Small intestine (tissue), 7 donors: ENCODE results near the gene GNG13. TPM values are rescaled to one million over a fixed set of nuclear protein-coding genes. Genes with fewer than 3 reads are reported as not detected.

Experiments used
- DNase-seq, 2 donors: peaks; one replicate each; pipeline versions ENCODE4 v3.0.0 to v3.0.0-alpha.2; 2013
- FAIRE-seq: peaks from 2 replicates; lab custom pipeline; 2012; peaks lifted over from hg19 to GRCh38; lab: Jason Lieb, UNC
- H3K27ac ChIP-seq, 3 donors: one replicate each; pipeline ENCODE4 v1.5.1; 2013; ENCODE audit warnings: low read length in 2 of 3, mild to moderate bottlenecking in 2 of 3, control low read depth in 1 of 3, inconsistent platforms in 1 of 3, low read depth in 1 of 3, moderate library complexity in 1 of 3
- H3K27me3 ChIP-seq, 3 donors: one replicate each; pipeline ENCODE4 v1.6.1; 2013; ENCODE audit warnings: low read length in 3 of 3, inconsistent platforms in 1 of 3; ENCODE audit not compliant: control insufficient read depth in 3 of 3, insufficient read depth in 3 of 3
- H3K36me3 ChIP-seq, 3 donors: one replicate each; pipeline ENCODE4 v1.6.1; 2013; ENCODE audit warnings: low read length in 3 of 3, inconsistent platforms in 1 of 3, low read depth in 1 of 3, mild to moderate bottlenecking in 1 of 3, moderate library complexity in 1 of 3; ENCODE audit not compliant: control insufficient read depth in 3 of 3, insufficient read depth in 2 of 3
- H3K4me1 ChIP-seq, 3 donors: one replicate each; pipeline ENCODE4 v1.6.1; 2013; ENCODE audit warnings: low read length in 2 of 3, inconsistent platforms in 1 of 3, low read depth in 1 of 3, mild to moderate bottlenecking in 1 of 3, moderate library complexity in 1 of 3; ENCODE audit not compliant: control insufficient read depth in 3 of 3, insufficient read depth in 2 of 3
- H3K4me3 ChIP-seq, 3 donors: one replicate each; pipeline ENCODE4 v1.5.1; 2013; ENCODE audit warnings: low read length in 3 of 3, control low read depth in 1 of 3, inconsistent platforms in 1 of 3, low read depth in 1 of 3, mild to moderate bottlenecking in 1 of 3, moderate library complexity in 1 of 3
- H3K9me3 ChIP-seq, 2 donors: one replicate each; pipeline ENCODE4 v1.6.1; 2013; ENCODE audit warnings: low read depth in 1 of 2, low read length in 1 of 2; ENCODE audit not compliant: control insufficient read depth in 2 of 2, insufficient read depth in 1 of 2
- WGBS, 3 donors: extraction: QIAGEN DNeasy Blood & Tissue Kit; methylation state at CpG; one replicate each; pipeline ENCODE4 v1.1.7; 2013; 5-methylcytosine and 5-hydroxymethylcytosine counted together
- polyA plus RNA-seq, 4 donors: library from polyadenylated mRNA; stranded (reverse) in 3 of 4; unstranded in 1 of 4; fragments of 200-250 nt in 3 of 4; fragments of 120-200 nt in 1 of 4; gene quantifications; one replicate each; pipeline versions ENCODE4 v1.2.1 to v1.2.3, GENCODE V29; 2013
- donor health status: healthy with polysubstance abuse.
- donor health status: control.
- donor health status: control.
- donor health status: Bipolar disorder and iron deficiency.
- donor health status: healthy.

GNG13 gene
- polyA plus RNA-seq, 4 donors = 0.73 to 3.0 (median 1.9) TPM

- no peak for FAIRE-seq
Observed at GRCh38 chr16:828891-829290, 28.4 kb upstream of the GNG13 start.

GRCh38 chr16:827513-827912 is 27.0 kb upstream of the GNG13 start:
- H3K4me1 ChIP-seq = peaks cover 0 to 14% (median 0%) of the 10 kb centered on the region in 3 donors
- H3K27me3 ChIP-seq = peaks cover 0 to 2% (median 0%) of the 10 kb centered on the region in 3 donors
- FAIRE-seq = no peak
- H3K36me3 ChIP-seq = no peaks in the 10 kb centered on the region
- H3K4me3 ChIP-seq = no peak overlapping the region
- WGBS, 3 donors = 84 to 92% (median 89%) methylated on average over 24 of the region's 24 CpGs
- DNase-seq = no peak
- H3K27ac ChIP-seq = no peak overlapping the region
- no peaks in the 10 kb centered on the region for H3K9me3 ChIP-seq

More at GRCh38 chr16:828891-829290, 28.4 kb upstream of the GNG13 start:
- Histone ChIP-seq H3K4me3 (no peak overlapping the region), H3K27ac (no peak overlapping the region), H3K4me1 (peaks cover 0 to 20% (median 0%) of the 10 kb centered on the region in 3 donors), H3K36me3 (no peaks in the 10 kb centered on the region), H3K27me3 (peaks cover 0 to 2% (median 0%) of the 10 kb centered on the region in 3 donors), H3K9me3 (no peaks in the 10 kb centered on the region)
- WGBS, 3 donors = 63 to 81% (median 74%) methylated on average over 17 of the region's 17 CpGs
- DNase-seq = no peak

- DNase-seq (no peak), FAIRE-seq (no peak)
- H3K9me3 ChIP-seq = no peaks in the 10 kb centered on the region
- H3K4me1 ChIP-seq = no peaks in the 10 kb centered on the region
- WGBS, 3 donors = 54 to 61% (median 55%) methylated on average over 36 of the region's 36 CpGs
- no peak overlapping the region for H3K27ac ChIP-seq
- peaks cover 0 to 2% (median 0%) of the 10 kb centered on the region in 3 donors for H3K27me3 ChIP-seq
- no peak overlapping the region for H3K4me3 ChIP-seq
- no peaks in the 10 kb centered on the region for H3K36me3 ChIP-seq
Observed at GRCh38 chr16:825341-826061, 25.0 kb upstream of the GNG13 start.

GRCh38 chr16:824601-825000 is 24.1 kb upstream of the GNG13 start:
- no peaks in the 10 kb centered on the region for H3K4me1 ChIP-seq
- no peak for FAIRE-seq
- WGBS, 3 donors = 84 to 88% (median 86%) methylated on average over 15 to 25 of the region's 25 CpGs
- H3K9me3 ChIP-seq = no peaks in the 10 kb centered on the region
- DNase-seq = no peak
- H3K4me3 ChIP-seq = no peak overlapping the region
- no peaks in the 10 kb centered on the region for H3K36me3 ChIP-seq
- peaks cover 0 to 2% (median 1%) of the 10 kb centered on the region in 3 donors for H3K27me3 ChIP-seq
- no peak overlapping the region for H3K27ac ChIP-seq

DNA sequence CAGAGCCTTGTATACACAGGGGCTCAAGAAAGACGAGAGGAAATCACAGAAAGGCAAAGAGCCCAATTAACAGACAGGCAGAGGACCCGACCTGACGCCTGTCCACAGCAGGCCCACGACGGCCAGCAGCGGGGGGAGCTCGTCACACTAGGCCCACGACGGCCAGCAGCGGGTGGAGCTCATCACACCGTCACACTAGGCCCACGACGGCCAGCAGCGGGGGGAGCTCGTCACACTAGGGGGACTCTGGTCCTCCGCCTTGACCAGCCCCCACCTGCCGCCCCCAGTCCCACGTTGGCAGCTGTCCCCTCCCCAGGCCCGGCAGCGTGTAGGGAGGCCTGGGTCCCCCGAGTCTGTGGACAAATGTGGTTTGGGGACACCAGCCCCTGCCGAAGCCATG is 23.7 kb upstream of the GNG13 start:
- Histone ChIP-seq H3K27ac (no peak overlapping the region), H3K36me3 (no peaks in the 10 kb centered on the region), H3K4me1 (no peaks in the 10 kb centered on the region), H3K9me3 (no peaks in the 10 kb centered on the region), H3K4me3 (no peak overlapping the region), H3K27me3 (peaks cover 0 to 3% (median 2%) of the 10 kb centered on the region in 3 donors)
- DNase-seq = no peak
- 85 to 87% (median 86%) methylated on average over 21 to 22 of the region's 22 CpGs for WGBS, 3 donors
- no peak for FAIRE-seq

DNA sequence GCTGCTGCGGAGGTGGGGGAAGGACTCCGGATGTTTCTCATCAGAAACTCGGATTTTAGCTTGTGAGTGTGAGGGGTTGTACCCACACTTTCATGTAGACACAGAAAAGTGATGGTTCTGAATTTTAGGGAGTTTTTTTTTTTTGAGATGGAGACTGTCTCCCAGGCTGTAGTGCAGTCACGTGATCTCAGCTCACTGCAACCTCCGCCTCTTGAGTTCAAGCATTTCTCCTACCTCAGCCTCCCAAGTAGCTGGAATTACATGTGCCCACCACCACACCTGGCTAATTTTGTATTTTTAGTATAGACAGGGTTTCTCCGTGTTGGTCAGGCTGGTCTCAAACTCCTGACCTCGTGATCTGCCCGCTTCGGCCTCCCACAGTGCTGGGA is 22.4 kb upstream of the GNG13 start:
- DNase-seq (no peak), FAIRE-seq (no peak)
- Histone ChIP-seq H3K9me3 (no peaks in the 10 kb centered on the region), H3K4me3 (no peak overlapping the region), H3K27ac (no peak overlapping the region), H3K27me3 (peaks cover 0 to 9% (median 5%) of the 10 kb centered on the region in 3 donors), H3K4me1 (no peaks in the 10 kb centered on the region), H3K36me3 (no peaks in the 10 kb centered on the region)
- 83 to 88% (median 86%) methylated on average over 9 of the region's 9 CpGs for WGBS, 3 donors

DNA sequence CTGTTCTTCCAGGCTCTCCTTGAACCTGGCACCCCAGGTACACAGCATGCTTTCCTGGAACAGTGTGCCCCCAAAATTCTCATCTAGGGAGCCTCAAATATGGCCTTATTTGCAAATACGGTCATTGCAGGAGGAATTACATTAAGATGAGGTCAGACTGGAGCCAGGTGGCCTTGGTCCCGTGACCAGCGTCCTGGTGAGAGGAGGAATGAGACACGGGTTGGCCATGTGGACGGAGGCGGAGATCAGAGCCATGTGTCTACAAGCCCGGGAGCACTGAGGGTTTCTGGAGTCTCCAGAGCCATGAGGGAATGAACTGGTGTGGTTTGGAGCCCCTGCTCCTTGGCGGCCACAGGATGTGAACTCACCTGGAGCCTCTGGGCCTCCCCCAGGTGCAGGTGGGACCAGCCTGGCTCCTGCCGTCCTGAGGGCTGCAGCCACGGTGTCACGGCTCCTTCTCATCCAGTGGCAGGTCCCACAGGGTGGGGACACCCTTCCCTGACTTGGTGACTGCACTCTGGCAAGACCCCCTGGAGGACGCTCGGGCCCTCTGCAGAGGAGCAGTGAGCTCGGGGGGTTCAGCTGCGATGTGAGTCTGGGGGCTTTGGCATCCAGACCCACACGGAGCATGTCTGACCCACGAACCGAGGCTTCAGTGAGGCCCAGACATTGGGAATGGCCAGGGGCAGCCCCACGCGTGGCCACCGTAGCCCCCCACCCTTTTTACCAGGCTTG is 21.8 kb upstream of the GNG13 start:
- Histone ChIP-seq H3K27me3 (peaks cover 0 to 14% (median 5%) of the 10 kb centered on the region in 3 donors), H3K36me3 (no peaks in the 10 kb centered on the region), H3K4me3 (no peak overlapping the region), H3K27ac (no peak overlapping the region), H3K4me1 (no peaks in the 10 kb centered on the region), H3K9me3 (no peaks in the 10 kb centered on the region)
- WGBS, 3 donors = 79 to 87% (median 86%) methylated on average over 21 of the region's 21 CpGs
- DNase-seq = no peak
- FAIRE-seq = no peak

- peaks cover 0 to 20% (median 5%) of the 10 kb centered on the region in 3 donors for H3K27me3 ChIP-seq
- no peaks in the 10 kb centered on the region for H3K36me3 ChIP-seq
- FAIRE-seq (no peak), DNase-seq (no peak)
- H3K9me3 ChIP-seq = no peaks in the 10 kb centered on the region
- whole genome bisulfite sequencing, 3 donors = 61 to 67% (median 65%) methylated on average over 13 of the region's 13 CpGs
- no peak overlapping the region for H3K27ac ChIP-seq
- H3K4me1 ChIP-seq = no peaks in the 10 kb centered on the region
- no peak overlapping the region for H3K4me3 ChIP-seq
Observed at GRCh38 chr16:821751-822150, 21.2 kb upstream of the GNG13 start.
